NCI-H2107 treated with DMSO at 0.1 percent for 48 hours (cell line): ENCODE data around the gene MIB2.
"Not testable (repeated sequence)": the region's sequence is repeated elsewhere in the genome, so short reads cannot be mapped to it uniquely, and the experiment has no call there.

Source experiments
- DNase-seq: peaks from one replicate; lab custom pipeline; 2025; ENCODE audit not compliant: unreplicated experiment; lab: John Stamatoyannopoulos, UW

MIB2 gene

DNA sequence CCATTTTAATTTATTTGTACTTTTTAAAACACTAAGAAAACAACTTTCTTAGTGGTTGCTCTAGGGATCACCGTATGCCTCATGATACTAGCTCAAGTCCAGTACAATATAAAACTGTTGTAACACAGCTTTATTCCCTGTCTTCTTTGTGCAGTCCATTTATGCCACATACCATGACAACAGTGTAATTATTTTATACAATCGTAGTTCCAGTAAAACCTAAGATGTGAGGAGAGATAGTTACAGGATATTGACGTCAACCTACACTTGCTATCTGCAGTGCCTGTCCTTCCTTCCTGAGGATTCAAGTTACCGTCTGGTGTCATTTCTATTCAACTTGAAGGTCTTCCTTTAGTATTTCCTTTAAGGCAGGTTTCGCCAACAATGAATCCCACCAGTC, 31.0 kb downstream of the MIB2 start:
- not testable (repeated sequence) for DNase-seq

DNA sequence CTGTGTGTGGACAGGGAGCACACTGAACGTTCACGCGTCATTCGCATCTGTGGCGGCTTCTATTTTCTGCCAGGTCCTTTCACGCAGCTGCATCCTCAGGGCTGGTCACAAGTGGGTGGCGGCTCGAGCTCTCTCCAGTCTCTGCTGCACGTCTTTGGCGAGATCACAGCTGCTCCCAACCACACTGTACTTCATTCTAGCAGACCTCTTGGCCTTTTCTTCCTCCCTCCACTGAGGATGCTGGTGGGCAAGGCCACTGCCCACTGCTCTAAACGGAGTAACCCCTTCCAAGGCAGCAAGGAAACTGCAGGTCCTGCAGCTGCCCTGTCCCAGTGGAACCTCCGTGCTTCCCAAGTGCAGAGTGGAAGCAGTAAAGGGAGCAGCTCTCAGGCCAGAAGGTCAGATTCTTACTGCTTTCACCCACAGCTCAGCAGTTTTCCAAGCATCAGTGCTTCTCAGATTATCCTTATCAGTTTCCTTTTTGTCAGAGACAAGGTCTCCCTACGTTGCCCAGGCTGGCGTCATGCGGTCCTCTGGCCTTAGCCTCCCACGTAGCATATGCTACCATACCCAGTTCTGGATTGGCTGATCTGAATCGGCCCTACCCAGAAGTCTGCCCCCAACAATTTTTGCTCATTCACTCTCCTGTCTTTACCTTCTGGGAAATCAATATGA, 32.4 kb downstream of the MIB2 start:
- DNase-seq, result not testable (repeated sequence)

DNA sequence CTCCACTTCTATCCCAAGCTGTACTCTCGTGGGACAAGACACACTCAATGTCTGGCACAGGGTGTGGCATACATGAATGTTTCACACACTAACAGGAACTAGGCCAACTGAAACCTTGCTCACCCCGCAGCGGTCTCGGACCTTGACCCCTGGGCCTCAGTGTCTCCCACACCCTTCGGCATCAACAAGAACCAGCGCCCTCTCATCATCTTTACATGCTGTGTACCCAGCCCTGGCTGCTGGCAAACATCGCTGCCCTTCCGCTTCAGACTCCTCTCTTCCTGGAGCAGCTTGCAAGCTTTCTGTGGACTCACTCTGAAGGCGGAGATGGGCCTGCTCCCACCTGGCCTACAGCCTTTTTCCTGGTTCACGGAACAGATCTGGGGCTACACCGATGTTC, 33.0 kb downstream of the MIB2 start:
- DNase-seq, result not testable (repeated sequence)

DNA sequence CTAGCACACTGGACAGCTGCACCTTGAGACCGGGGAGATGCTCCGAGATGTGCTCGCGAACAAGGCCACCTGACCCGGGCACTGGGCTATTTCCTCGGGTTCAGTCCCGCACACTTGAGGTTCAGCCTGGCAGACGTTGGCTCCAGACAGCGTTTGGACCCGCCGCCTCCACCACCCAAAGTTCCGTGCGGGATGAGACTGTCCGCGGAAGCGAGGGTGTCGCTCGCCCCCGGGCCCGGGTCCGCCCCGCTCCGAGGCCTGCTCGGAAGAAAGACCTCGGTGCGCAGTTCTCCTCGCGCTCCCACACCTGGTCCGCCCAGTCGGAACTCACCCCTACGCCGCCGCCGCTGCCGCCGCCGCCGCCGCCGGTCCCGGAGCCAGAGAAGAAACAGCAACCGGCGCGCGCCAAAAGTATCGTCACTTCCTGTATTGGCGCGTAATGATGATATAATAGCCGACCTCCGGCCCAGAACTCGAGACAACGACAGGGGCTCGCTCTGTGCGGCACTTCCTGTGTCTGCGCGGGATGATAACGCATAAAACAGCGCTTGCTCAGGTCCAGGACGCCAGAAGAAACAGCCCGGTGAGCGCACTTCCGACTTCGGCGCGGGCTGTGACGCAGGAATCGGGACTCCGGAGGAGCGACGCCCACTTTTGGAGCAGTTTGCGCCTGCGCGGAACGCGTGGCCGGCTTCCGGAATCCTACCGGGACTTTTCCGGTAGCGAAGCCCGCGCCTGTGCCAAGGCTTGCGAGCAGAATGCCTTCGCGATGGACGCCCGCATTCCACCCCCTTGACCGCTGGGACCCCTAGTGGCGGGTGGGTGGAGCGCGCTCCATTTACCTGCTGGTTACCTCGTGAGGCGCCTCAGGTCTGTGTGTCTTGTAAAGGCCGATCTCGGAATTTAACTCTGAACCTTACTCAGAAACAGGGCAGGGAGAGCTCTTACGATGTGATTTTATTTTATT, 43.6 kb downstream of the MIB2 start, which contains the start of gene CDK11B:
Gene CDK11B (minus strand): TSS at position 422 of the 967 bp plus-strand sequence. CDS start 1,519 bp downstream, outside the sequence.
- DNase-seq, result peak; percentile 36

DNA sequence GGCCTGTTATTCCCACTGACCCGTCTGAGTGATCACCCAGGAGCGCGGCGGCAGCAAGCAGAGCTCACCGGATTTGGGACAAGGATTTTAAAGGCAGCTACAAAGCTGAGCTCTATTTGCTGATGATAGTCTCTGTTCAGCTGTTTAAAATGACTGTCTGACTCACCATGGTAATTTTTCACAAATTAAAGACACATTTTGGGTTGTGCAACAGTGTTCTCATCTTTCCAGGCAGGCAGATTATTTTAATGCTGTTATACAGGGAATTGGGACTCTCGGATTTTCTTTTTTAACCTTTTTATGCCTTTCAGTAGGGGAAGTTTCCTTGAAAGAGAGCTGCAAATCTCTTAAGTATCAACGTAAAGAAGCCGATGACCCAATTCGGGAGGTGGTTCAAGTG, 47.1 kb downstream of the MIB2 start:
- DNase-seq, result not testable (repeated sequence)

DNA sequence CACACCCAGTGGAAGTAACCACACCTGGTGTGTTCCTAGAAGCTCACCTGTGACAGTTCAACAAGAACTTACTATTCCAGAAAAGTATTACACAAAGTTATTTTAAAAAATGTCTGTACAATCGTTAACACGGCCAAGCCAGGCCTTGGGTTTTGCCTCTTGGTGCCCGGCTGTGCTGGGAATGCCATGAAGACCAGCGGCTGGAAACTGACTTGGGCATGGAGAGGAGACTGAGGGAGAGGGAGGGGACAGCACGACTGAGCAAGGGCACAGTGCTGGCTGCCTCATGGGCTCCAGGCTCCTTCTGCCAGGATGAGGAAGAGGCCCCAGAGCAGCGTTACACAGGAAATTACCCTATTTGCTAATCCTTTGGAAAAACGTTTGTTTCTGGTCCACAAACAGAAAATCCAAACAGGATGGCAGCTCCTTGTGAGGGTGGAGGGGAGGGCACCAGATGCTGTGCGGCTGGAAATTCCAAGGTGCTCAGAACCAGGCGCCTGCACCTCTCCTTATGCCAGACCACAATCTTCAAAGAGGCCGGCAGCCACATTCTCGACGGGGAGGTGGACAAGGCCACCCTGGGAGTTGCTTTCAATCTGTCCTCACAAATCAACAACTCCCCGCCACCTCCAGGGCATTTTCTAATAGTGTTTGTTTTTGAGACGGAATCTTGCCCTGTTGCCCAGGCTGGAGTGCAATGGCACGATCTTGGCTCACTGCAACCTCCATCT, 47.7 kb downstream of the MIB2 start:
- not testable (repeated sequence) for DNase-seq

DNA sequence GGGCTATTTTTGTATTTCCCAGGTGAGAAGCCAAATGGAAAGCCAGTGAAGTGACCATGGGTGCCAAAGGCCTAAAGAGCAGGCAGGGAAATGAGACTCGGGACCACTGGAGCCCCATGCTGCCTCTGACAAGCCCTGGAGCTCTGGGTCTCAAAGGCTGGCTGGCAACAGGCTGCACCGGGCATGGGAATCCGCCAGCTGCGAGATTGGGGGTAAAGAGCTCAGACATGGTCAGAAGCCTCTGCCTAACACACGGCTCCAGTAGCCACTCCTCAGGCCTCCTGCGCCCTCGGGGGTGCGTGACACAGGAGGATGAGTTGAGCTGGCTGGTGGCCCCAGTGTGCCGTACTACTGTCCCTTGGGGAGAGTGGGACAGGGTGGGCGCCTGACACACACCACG, 49.0 kb downstream of the MIB2 start:
- not testable (repeated sequence) for DNase-seq

DNA sequence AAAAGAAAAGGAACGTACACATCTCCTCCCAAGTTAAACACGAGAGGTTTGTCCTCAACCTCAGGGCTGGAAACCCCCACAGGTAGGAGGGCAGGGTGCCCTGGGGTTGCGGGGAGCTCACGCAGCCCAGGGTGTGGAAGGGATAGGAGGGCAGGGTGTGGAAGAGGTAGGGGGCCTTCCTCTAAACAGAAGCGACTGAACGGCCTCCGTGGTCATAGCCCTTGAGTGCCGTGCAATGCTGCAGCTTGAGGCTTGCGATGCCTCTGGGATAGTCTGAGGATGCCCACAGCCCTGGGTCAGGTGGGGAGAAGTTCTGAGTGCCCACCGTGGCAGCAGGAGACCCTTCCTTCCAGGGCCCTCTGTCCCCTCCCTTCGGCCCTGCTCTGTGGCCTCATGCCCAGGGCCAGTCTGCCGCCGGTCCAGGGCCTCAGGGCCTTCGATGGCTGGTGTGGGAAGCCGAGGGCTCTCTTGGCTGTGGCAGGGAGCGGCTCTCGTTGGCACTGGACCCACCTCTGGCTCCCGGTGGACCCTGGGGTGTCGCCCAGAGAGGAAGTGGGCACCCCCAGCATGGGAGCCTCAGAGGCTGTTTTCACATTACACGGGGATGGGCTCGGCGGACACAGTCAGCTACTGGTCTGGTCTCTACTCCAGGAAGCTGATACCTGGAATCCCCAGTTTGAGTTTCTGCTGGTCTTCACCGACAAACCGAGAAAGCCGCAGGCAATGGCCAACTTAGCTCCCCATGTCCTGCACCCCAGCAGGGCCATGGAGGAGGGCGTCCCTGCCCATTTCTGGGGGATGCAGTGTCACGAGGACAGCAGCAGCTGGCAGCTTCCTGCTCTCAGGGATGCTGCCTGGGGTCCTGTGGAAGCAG, 49.9 kb downstream of the MIB2 start:
- no peak for DNase-seq

DNA sequence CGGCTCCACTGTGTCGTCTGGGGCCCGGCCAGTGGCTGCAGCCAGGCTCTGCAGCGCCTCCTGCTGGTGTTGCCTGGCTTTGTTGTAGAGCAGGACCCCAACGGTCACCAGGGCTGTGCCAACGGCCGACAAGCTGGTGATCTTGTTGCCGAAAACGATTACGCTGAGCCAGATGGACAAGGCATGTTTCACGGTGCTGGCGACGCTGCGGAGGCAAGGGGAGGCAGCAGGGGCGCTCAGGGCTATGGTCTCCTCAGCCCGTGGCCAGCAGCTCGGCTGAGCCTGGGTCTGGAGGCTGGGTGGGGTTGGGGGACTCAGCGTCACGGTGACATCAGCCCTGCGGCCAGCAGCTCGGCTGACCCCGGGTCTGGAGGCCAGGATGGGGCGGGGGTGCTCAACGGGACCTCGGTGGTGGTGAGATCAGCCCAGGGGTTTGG, 50.5 kb downstream of the MIB2 start:
- DNase-seq, result no peak

DNA sequence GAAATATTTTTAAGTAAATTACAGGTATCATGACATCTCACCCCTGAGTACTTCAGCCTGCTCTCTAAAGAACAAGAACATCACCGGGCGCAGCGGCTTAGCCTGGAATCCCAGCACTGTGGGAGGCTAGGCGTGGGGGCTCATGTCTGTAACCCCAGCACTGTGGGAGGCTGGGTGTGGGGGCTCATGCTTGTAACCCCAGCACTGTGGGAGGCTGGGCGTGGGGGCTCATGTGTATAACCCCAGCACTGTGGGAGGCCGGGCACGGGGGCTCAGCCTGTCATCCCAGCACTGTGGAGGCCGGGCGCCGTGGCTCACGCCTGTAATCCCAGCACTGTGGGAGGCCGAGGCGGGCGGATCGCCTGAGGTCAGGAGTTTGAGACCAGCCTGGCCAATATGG, 51.2 kb downstream of the MIB2 start:
- no peak for DNase-seq

DNA sequence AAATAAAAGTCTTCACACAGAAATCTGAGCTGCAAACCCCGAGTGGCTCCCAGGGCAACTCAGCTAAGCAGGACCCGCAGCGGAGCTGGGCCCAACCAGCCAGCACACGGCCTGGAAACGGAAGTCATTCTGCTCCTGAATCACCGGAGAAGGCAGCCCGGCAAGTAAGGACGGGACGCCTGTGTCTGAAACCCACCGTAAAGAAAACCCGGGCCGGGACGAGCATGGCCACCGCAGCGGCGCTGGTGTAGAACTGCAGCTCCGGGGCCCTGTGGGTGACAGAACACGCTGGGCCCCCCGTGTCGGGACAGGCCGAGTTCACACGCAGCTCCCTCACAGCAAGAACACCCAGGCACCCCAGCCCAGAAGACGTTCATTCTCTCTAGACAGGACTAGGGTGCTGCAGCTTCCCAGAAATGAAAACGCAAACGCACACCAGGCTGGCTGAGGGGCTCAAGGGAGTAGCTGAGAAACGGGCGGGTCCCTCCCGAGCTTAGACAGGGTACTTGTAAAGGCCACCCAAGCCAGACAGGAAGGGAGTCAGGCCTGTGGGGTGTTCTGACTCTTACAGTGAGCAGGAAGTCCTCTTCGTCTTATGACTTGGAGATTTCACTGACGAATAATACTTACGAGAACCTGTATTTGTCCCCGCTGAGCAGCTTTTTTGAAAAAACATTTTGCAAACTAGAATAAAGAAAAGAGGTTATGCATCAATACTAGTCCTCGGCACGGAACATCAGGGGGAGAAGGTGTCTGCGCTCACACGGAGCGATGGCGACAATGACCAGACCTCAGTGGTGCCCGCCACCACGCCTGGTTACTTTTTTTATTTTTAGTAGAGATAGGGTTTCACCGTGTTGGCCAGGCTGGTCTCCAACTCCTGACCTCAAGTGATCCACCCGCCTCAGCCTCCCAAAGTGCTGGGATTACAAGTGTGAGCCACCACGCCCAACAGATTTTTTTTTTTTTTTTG, 54.5 kb downstream of the MIB2 start:
- no peak for DNase-seq

DNA sequence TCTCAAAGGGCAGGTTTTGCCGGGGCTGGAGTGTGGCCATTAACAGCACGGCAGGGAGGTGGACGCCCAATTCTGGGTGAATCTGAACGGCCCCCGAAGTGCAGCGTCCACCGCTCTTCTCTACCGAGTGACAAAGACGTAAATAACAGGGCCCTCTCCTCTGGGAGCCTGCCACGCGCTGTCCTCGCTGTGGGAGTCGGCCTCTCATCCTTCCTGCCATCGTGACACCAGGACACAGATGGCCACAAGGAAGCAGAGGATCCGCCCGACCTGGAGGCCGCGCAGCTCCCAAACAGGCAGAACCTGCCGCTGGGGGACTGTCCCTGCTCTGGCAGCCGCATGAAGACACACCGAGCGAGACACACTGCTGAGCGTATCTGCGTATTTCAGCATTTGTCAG, 55.6 kb downstream of the MIB2 start:
- DNase-seq, result no peak

DNA sequence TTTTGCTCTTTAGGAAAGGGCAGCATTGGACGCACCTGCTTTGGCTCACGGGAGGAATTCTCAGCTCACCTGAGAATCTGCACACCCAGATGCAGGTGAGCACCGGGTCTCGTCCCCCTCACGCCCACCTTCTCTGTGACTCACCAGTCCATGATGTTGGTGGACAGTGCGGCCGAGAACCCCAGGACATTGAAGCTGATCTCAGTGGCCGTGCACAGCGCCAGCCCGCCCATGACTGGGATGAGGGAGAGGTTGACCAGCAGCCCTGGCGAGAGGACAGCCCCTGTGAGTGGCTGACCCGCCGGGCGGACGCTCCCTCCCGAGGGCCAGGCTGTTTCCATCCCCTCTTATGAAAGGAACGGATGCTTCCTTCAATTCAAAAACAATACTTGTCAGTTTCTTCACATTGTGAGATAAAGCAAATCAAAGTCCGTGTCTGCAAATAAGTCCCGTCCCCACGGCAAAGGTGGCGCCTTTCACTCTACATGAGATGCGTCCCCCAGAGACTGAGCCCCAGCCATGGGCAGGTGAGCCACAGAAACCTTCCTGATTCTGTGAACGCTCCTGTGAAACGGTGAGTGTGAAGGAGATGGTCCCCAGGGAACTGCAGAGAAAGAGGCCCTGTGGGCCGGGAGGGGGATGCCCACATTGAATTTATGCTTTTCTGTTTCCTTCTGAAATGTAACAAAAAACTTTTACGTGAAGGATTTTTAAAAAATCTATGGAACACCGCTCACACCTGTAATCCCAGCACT, 56.2 kb downstream of the MIB2 start:
- no peak for DNase-seq

DNA sequence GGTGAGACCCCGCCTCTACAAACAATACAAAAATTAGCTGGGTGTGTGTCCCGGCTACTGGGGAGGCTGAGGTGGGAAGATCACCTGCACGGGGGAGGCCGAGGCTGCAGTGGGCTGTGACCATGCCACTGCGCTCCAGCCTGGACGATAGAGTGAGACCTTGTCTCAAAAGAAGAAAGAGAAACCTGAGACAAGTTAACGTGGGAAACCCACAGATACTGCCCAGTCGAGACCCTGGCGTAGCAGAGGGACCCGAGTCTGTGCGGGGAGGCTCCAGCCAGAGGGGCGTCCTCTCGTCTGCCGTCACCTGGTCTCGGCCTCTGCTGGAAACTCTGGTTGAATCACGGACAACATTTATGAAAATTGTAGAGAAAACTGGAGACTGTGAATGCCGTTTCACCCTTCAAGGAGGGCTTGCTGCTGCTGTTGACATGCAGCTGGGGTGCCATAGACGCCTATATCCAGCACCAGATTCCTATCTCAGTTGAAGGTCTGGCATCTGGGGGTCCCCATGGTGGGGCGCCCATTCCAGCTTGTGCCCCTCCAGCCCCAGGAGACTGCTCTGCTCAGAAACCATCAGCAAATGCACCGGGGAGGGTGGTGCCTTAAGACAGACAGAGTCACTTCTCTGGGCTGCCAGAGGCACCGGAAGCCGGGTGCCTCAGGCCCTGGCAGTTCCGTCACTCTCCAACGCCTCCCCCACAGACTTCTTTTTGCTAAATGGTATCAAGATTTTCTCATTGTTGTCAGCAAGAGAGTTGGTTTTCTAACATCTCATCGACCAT, 57.1 kb downstream of the MIB2 start:
- DNase-seq, result no peak

DNA sequence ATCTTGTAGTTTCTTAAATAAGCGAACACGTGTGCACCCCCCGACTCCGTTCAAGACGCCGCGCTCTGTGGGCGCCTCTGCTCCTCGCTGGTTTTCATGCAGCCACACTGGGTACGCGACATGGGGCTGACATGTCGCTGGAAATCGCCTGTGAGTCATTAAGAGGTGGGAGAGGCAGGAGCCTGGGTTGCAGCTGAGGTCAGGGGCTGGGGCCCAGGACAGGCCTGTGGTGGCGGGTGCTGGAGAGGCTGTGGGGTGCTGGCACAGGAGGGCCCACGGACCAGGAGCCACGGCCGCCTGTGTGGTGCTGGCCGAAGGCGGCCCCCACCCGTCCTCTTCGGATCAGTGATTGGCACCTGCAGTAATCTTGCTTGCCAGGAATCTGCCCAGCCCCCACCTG, 59.5 kb downstream of the MIB2 start:
- DNase-seq, result not testable (repeated sequence)

DNA sequence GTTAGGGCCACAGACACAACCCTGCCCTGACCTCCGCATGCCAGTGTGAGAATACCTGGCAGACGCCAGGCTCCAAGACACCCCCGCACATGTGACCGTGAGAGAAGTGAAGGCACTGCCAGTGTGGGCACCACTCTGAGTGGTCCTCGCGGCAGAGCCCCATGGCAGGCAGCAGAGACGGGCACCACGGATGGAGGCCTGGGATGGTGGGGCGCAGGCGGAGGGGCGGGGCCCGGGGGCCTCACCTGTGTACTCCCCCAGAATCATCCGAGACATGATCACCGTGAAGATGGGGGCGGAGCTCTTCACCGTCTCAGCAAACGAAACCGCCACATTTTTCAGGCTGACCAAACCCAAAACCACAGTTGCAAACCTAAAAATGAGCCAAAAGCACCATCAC, 59.9 kb downstream of the MIB2 start:
- DNase-seq, result not testable (repeated sequence)

DNA sequence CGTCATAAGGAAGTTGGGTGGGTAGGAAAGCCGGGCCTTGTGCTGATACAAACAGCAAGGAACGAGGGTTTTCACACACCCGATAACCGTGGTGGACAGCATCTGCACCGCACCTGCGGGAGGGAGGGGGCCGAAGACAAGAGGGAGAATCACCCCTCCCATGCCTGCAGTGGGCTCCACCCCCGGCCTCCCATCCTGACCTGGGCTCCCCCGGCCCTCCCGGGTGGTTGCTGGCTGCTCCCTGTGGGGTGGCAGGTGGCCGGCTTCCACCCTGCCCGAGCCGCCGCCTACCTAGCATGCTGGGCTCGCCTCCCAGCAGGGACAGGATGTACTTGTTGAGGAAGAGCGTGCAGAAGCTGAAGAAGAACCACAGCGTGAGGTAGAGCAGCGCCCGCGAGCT, 60.8 kb downstream of the MIB2 start:
- DNase-seq, result not testable (repeated sequence)
